GM18502 (cell line): ENCODE measurements around the gene CPEB3.

Experiments
- ATAC-seq: cut with Tn5 transposase; IDR thresholded peaks from one replicate; pipeline ENCODE4 v1.9.1; 2021; ENCODE audit warnings: mild to moderate bottlenecking; ENCODE audit not compliant: unreplicated experiment, poor library complexity

CPEB3 gene

DNA sequence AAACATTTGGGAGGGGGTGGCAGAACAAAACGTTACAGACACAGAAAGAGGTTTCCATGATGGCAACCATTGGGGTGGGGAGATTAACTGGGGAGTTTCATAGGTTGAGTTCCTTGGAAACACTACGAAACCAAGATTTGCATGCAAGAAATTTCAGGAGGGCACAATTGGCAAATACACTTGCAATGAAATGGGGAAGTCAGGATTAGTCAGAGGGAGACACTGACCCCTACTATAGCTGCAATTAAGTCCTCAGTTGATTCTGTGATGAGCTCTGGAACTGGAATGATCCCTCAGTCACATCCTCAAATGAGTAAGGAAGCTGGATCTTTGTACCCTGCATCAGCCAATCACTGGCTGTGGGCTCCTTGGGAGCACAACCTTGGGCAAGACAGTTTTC lies 22.1 kb downstream of the CPEB3 start:
- no peak for ATAC-seq

DNA sequence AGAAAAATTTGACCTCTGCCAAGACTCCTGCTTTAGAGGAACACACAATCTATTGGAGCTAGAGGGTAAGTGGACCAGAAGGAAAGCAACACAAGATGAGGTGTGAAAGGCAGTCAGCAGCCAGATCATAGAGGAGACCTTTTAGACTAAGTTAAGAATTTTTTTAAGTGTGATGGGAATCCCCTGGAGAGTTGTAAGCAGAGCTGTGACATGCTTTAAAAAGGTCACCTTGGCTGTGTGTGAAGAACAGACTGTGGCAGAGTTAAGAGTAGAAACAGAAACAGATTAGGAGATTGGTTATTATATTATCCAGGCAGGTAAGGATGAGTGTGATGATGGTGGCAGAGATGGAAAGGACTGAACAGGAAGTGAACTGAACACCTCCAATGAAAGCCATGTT lies 23.5 kb downstream of the CPEB3 start:
- ATAC-seq = no peak

DNA sequence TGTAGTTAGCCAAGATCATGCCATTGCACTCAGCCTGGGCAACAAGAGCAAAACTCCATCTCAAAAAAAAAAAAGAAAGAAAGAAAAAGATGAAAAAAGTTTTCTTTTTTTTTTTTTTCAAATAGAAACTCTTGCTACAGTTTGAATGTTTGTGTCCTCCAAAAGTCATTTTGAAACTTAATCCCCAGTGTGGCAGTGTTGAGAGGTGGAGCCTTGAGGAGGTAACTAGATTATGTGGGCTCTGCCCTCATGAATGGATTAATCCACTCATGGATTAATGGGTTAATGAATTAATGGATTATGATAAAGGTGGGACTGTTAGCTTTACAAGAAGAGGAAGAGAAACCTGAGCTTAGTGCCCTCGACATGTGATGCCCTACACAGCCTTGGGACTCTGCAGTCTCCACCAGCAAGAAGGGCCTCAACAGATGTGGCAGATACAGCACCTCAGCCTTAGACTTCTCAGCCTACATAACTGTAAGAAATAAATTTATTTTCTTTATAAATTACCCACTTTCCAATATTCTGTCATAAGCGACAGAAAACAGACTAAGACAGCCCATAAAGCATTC lies 25.1 kb downstream of the CPEB3 start:
- no peak for ATAC-seq

DNA sequence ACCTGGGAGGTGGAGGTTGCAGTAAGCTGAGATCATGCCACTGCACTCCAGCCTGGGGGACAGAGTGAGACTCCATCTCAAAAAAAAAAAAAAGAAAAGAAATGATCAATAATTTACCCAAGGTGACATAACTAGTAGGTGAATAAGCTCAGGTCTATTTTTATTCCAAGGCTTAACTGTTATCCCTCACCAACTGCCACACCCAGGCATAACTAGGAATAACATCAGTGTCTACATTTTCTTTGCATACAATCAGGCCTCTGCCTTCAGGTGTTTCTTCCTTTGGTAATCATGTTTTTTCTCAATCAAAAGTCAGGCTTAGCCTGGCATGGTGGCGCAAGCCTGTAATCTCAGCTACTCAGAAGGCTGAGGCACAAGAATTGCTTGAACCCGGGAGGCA lies 26.6 kb downstream of the CPEB3 start:
- ATAC-seq = no peak

DNA sequence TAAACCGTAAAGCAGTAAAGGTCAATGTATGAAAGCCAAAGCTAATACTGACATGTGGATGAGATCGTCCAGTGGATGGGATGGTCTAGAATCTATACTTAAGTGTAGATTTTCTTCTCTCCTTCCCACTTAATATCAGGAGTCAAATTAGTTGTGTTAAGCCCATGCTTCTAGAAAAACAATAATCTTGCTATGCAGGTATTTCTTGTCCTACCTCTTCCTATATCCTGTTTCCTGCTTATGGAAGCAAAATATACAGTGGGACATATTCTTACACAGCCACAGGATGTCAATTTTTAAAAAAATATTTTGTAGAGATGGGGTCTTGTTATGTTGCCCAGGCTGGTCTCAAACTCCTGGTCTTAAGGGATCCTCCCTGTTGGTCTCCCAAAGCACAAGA lies 27.5 kb downstream of the CPEB3 start:
- no peak for ATAC-seq

DNA sequence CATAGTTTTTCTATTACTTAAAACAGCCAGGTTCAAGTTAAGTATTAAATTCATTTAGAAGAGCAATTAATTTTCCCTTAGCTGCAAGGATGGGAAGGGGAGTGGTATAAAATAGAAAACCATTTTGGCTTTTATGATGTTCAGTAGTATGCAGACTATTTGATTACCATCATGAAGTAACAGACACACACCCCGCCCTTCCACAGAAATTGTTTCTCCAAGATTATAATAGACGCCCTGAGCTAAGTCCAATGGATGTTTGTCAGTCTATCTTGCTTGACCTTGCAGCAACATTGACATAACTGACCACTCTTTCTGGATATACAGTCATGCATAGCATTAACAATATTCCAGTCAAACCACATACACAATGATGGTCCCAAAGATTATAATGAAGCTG lies 42.3 kb downstream of the CPEB3 start:
- ATAC-seq = no peak

DNA sequence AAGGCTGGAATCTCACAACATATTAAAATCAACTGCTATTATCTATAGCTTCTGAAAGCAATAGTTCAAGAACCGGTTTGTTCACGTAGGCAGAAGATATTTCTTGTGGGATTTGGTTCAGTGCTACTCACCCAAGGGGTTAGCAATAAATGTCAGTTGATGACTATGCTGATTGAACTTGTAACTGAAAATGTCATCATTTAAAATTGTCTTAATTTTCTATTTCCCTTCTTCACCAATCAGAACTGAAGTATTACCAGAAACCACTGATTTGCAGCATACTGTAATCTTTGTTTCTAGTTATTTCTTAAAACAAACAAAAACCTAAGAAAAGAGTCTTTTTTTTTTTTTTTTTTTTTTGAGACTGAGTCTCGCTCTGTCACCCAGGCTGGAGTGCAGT lies 46.1 kb downstream of the CPEB3 start:
- ATAC-seq = peak; percentile 51

DNA sequence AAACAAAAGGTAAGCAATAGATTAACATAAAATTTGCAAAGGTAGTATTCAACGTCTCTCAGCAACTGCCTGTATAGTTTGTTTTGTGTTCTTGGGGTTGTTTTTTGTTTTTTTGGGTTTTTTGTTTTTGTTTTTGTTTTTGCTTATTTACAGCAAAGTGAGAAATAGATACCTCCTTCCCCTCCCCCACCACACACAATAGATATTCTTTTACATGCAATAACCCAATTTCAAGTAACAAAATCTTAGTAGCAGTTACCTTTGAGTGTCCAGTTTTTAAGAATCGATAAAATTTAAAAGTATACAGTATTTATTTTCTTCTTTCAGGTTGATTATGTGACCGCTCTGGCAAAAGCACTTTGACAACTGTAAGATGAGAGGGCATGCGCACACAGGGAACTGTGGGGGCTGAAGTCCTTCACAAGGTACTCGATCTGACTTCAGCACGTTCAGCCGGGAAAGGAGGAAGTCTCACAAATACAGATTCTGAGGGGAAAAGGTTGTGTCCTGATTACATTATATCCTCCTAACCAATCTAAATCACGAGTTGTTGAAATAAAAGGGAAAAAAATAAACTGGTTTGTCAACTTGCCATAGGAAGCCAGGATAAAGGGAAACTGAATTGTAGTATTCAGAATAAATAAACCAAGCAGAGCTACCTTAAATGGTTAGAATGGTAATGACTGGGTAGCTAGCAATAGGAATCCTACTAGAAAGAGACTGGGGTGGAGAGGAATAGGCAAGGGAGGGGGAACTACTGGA lies 47.8 kb downstream of the CPEB3 start:
- no peak for ATAC-seq

DNA sequence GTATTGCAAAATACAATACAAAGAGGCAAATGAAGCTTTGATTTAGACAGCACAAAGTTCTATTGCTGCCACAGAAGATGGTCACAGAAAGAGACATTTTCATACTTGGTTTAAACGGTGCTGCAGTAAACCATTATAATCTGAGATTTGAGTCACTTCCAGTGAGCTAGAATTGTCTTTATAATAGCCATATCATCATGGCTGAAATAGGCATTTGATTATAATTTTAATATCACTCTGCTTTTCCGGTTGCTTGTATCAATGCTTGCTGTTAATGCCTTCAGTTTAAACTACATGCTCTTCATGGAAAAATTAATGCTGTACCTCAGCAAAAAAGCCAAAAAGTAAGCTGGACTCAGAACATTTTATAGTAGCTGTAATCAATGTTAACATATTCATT lies 48.5 kb downstream of the CPEB3 start:
- no peak for ATAC-seq

DNA sequence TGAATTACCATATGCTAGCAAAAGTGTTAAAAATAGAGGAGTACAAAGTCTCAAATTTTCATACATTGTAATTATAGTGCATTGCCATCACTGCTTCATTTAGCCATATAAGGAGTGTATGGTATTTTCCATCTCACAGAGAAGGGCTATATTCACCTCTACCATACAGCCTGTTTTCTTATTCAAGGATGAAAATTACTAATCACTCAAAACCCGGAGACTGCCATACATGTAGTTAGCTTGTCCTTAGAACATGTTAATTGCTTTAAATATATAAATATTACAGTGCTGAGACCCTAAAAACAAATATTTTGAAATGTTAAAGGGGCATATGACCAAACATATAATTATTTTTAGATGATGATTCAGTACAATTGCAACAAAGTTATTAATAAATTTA lies 49.4 kb downstream of the CPEB3 start:
- no peak for ATAC-seq

DNA sequence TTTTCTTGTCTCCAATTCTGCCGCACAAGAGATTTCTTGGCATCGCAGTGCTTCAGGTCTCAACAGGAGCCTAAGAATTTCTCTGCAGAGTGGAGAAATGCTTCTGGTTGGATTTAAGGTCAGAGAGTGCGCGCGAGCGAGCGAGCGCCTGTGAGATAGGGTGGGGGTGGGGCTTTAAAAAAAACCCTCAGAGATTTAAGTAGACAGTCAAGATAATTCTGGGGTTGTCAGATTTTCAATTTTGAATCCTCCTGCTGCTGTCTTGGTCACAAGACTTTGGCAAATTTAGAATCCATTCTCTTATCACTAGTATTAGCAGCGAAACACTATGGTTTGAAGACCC lies 49.7 kb downstream of the CPEB3 start:
- ATAC-seq = no peak

DNA sequence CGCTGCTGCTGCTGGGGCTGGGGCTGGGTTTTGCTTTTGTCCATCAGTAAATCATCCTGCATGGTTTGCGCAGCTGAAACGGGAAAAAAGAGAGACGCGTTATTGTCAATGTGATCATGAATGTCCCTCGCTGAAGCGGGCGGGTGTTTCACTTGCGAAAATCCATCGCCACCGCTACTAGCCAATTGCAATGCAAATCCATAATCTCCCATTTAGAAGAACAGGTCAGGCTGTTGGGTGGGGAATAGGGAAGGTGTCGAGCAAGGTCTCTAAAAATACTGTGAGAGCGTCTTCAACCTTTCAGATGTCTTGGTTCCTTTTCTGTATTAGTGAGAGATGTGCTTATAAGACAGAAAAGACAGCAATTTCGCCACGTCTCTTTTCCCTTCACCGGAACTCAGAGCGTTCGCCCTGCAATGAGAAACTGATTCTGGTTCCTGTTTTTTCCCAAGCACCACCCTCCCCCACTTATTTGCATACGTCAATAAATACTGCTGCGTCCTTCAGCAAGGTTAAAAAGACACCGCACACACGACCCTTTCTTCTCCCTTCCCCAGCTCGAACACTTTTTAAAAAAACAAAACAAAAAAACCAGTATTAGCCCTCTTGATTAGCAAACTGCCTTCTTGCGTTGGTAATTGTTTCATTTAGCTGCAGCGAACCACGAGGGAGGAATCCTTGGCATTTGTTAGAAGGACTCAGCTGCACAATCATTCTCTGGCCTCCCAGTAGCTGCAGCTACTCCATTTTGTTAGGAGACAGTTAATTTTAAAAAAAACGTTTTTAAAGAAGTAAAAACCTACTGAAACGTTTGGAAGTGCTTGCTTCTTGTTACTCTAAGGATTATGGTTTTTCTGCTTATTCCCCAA lies 50.4 kb downstream of the CPEB3 start:
- ATAC-seq = peak; percentile 63

DNA sequence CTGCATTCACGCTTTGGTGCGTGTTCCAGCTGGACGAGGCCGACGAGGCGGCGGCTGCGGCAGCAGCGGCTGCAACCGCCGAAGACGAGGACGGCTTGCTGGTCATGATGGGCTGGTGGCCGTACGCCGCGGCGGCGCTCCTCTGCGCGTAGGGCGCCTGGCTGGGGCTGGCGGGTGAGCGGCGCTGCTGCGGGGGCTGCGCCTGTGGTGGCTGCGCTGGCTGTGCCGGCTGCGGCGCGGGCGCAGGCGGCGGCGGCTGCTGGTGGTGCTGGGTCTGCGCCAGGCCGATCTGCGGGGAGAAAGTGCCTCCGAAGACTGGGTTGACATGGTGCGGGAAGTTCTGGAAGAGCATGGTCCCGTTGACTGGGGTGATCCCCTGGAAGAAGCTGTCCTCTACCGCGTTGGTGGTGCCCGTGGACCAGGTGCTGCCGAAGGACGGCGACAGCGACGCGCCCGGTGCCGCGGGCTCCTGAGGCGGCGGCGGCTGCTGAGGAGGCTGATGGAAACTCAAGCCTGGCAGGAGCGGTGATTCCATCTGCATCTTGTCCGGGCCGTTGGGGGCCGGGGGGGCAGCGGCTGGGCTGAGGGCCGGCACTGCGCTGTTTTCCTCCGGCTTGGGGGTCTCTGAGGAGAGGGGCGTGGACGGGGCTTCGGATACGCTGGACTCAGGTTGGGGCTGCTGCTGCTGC lies 51.1 kb downstream of the CPEB3 start:
- peak; percentile 49 for ATAC-seq

DNA sequence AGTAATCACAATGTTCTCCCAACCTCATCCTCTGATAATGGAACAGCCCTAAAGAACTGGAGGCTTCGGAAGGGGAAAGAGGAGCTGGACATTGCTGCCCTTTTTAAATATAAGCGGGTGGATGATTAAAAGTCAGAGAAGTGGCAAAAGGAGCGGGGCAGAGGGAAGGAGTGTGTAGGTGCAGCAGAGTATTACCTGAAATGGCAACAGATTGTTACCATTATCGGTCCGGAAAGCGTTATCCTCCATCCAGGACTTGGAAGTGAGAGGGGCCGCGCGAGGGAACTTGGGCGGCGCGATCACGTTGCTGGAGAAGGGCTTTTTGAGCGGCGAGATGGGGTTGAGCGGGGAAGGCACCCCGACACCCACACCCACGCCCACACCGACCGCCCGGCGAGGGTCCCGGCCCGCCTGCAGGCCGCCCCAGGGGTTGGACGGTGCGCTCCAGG lies 51.7 kb downstream of the CPEB3 start:
- no peak for ATAC-seq

DNA sequence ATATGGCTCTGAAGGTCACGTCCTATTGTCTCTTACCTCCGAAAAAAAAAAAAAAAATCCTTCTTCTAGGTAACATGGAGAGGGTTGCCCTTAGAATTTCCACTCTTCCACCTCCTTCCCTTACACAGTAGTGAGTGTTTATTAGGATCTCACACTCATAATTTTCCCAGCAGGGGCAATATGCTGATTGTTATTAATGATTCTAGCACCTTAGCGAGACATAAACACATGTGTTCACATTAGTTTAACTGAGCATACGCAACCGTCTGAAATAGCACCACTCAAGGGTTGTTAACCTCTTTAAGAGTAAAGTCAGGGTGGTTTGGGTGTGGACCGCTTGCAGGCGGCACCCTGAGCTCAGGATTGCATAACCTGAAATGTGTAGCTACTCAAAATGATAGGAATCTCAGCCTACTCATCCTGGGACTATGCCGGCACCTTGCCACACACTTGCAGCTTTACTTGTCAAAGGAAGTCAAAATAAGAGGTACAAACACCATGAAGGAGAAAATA lies 52.2 kb downstream of the CPEB3 start:
- no peak for ATAC-seq

DNA sequence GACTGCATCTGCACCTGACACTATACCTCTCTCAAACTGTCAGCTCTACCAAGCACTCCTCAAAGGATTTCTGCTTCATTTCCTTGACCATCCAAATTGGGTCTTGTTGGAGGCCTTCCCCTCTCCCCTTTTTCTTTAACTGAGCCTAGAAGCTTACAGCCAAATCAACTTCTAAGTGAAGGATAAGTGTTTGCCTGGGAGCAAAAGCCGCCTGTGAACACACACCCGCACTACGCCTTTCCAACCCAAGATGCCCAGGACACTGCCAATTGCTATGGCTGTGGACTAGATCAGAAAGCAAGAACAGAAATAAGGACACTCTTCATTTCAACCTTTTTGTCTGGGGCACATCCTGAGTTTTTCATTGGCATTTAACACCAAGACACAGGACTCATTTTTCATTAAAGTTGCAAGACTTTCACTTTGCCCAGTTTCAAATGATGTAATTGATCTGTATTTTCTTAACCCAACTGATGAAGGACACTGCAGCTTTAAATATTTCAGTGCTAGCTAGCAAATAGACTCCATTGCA lies 52.8 kb downstream of the CPEB3 start:
- no peak for ATAC-seq

DNA sequence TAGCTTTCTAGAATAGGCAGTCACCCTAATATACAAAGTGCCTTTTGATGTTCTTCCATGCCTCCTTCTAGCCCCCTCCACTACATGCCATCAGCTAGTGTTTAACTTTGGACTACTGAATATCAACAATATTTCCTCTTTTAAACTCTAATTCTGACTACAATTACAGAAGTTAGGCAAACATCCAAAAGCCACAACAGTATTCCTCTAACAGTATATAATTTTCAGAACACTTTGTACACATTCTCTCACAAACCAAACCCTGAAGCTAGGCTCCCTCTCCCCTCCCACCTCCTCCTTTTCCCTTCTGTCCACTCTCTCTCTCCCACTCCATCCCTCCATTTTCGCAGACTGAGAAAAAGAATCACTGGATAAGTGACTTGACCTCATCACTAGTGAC lies 59.7 kb downstream of the CPEB3 start:
- ATAC-seq = no peak

DNA sequence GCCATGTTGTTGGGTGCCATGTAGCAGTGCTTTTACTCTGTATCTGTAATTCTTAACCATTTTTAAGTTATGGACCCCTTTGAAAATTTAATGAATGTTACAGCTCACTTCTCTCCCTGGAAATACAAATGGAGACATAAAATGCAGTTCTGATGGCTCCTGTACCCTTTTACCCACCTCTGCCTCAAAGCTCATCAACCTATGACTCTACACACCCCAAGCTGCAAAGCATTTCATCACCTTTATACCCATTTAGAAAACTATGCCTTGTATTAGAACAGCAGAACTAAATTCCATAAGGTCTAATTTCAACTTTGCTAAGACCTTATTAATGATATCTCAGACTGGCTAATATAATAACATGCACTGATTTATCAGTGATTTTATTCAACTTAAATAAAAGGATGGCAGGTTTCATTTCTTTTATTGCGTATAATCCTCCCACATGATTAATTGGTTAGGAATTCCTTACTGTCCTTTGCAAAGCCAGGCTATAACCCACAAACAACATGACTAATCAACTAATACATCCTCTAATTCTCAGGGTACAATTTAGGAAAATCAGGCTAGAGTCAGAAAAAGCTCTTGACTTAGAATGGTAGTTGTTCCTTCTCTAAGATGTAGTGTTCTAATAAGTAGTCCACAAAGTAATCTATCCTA lies 68.1 kb downstream of the CPEB3 start:
- ATAC-seq = no peak

DNA sequence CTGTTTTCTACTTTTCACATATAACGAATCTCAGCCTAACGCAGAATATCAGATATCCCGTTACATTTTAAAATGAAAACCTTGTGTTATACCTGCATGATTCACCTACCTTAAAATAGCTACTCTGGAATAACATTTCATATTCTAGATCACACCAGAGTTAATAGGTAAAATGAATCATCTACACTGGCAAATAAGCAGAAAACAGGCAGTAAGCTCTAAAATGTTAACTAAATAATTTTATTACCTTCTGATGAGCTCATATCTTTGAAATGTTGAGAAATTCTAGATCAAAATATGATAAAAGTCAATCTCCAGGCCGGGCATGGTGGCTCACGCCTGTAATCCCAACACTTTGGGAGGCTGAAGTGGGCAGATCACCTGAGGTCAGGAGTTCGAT lies 71.3 kb downstream of the CPEB3 start:
- no peak for ATAC-seq

DNA sequence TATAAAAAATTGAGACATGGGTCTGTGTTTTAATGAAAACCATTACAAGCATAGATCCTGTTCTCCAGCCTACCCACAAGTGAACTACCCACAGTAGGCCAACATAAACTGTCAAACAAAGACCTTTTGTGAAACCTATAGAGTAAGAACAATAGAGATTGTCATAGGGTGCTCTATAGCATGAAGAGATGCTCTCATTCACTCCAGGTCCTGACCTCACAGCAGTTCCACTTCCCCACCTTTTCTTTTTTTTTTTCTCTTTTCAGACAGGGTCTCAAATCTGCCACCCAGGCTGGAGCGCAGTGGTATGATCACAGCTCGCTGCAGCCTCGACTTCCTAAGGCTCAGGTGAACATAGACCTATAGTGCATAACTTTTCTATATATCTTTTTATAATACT lies 72.3 kb downstream of the CPEB3 start:
- no peak for ATAC-seq
